ENCODE data around the gene ARL5A. TPM values are rescaled to one million over a fixed set of nuclear protein-coding genes. Genes with fewer than 3 reads are reported as not detected.

ARL5A gene
- total and polyA plus RNA-seq, 9 of the 15 experiments (the other 6 are each of a cell fraction or from before 2014, with no cell fraction given) = 16.3 to 117 (median 88.4) TPM

DNA sequence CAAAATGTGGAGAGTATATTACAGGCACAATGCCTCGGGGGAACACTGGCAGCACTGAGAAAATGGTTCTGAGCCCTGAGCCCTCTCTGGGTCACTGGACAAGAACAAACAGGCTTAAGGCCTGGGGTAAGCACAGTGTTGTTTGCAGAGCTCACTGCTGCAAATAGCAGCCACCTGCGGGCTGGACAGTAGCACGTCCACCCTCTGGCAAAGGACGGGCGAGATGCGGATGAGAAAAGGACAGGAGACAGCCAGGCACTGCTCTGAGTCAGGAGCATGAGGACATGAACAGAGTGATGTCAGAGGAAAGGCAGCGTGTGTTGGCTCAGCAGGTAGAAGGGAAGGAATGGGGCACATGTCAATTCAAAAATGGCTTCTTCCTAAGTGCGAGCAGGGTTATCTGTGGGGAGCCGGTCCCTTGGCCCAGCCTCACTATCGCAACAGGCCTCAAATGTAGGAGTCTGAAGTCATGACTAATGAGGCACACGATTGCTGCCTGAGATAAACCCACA lies 68.0 kb downstream of the ARL5A start (continued):
- TF ChIP-seq, protein P1, sequence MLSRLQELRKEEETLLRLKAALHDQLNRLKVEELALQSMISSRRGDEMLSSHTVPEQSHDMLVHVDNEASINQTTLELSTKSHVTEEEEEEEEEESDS (CRISPR knock-in tag; IDR thresholded peaks at IDR 0.05) = no peak
- TF ChIP-seq ZNF507 (tag; conservative IDR thresholded peaks at IDR 0.05) (no peak), ZNF41 (CRISPR knock-in tag; conservative IDR thresholded peaks at IDR 0.05) (peak; percentile 71; the same call in 1 of the 2 replicates), POLR3G (IDR thresholded peaks at IDR 0.05; ENCODE audit: extremely low read depth, insufficient read length, insufficient replicate concordance) (no peak), ZFP1 (CRISPR knock-in tag; IDR thresholded peaks at IDR 0.05) (no peak), EP300 (IDR thresholded peaks at IDR 0.05; ENCODE audit: low read length) (peak; percentile 75), RBM34 (IDR thresholded peaks at IDR 0.05; ENCODE audit: borderline replicate concordance, insufficient read depth, low read length) (no peak), SRF (CRISPR knock-in tag; IDR thresholded peaks at IDR 0.05) (no peak), ZFP30 (CRISPR knock-in tag; IDR thresholded peaks at IDR 0.05; ENCODE audit: borderline replicate concordance) (no peak), ZNF77 (CRISPR knock-in tag; IDR thresholded peaks at IDR 0.05) (no peak), RBFOX2 (IDR thresholded peaks at IDR 0.05; ENCODE audit: low read depth, low read length) (peak; percentile 45; the same call in 1 of the 2 replicates), SIN3B (IDR thresholded peaks at IDR 0.05; ENCODE audit: low read depth) (no peak), POLR2B (IDR thresholded peaks at IDR 0.05; ENCODE audit: low read depth, partially characterized antibody) (no peak), RHOXF2B (CRISPR knock-in tag; conservative IDR thresholded peaks at IDR 0.05) (no peak), ZNF253 (CRISPR knock-in tag; conservative IDR thresholded peaks at IDR 0.05) (no peak), KLF6 (CRISPR knock-in tag; IDR thresholded peaks at IDR 0.05; ENCODE audit: borderline replicate concordance) (peak; percentile 89; the same call in 1 of the 2 replicates), EP400 (IDR thresholded peaks at IDR 0.05) (peak; percentile 90), MYBL2 (IDR thresholded peaks at IDR 0.05; ENCODE audit: low read depth) (no peak), MYBL2 (CRISPR knock-in tag; IDR thresholded peaks at IDR 0.05; ENCODE audit: borderline replicate concordance) (no peak), ZFP36 (IDR thresholded peaks at IDR 0.05; ENCODE audit: low read depth, low read length, partially characterized antibody) (no peak), ZNF76 (CRISPR knock-in tag; IDR thresholded peaks at IDR 0.05; ENCODE audit: borderline replicate concordance) (no peak)
- TF ChIP-seq, protein P2, sequence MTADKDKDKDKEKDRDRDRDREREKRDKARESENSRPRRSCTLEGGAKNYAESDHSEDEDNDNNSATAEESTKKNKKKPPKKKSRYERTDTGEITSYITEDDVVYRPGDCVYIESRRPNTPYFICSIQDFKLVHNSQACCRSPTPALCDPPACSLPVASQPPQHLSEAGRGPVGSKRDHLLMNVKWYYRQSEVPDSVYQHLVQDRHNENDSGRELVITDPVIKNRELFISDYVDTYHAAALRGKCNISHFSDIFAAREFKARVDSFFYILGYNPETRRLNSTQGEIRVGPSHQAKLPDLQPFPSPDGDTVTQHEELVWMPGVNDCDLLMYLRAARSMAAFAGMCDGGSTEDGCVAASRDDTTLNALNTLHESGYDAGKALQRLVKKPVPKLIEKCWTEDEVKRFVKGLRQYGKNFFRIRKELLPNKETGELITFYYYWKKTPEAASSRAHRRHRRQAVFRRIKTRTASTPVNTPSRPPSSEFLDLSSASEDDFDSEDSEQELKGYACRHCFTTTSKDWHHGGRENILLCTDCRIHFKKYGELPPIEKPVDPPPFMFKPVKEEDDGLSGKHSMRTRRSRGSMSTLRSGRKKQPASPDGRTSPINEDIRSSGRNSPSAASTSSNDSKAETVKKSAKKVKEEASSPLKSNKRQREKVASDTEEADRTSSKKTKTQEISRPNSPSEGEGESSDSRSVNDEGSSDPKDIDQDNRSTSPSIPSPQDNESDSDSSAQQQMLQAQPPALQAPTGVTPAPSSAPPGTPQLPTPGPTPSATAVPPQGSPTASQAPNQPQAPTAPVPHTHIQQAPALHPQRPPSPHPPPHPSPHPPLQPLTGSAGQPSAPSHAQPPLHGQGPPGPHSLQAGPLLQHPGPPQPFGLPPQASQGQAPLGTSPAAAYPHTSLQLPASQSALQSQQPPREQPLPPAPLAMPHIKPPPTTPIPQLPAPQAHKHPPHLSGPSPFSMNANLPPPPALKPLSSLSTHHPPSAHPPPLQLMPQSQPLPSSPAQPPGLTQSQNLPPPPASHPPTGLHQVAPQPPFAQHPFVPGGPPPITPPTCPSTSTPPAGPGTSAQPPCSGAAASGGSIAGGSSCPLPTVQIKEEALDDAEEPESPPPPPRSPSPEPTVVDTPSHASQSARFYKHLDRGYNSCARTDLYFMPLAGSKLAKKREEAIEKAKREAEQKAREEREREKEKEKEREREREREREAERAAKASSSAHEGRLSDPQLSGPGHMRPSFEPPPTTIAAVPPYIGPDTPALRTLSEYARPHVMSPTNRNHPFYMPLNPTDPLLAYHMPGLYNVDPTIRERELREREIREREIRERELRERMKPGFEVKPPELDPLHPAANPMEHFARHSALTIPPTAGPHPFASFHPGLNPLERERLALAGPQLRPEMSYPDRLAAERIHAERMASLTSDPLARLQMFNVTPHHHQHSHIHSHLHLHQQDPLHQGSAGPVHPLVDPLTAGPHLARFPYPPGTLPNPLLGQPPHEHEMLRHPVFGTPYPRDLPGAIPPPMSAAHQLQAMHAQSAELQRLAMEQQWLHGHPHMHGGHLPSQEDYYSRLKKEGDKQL (CRISPR knock-in tag; IDR thresholded peaks at IDR 0.05; ENCODE audit: borderline replicate concordance) = no peak
- TF ChIP-seq, protein P3, sequence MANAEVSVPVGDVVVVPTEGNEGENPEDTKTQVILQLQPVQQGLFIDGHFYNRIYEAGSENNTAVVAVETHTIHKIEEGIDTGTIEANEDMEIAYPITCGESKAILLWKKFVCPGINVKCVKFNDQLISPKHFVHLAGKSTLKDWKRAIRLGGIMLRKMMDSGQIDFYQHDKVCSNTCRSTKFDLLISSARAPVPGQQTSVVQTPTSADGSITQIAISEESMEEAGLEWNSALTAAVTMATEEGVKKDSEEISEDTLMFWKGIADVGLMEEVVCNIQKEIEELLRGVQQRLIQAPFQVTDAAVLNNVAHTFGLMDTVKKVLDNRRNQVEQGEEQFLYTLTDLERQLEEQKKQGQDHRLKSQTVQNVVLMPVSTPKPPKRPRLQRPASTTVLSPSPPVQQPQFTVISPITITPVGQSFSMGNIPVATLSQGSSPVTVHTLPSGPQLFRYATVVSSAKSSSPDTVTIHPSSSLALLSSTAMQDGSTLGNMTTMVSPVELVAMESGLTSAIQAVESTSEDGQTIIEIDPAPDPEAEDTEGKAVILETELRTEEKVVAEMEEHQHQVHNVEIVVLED (CRISPR knock-in tag; IDR thresholded peaks at IDR 0.05) = no peak

All from K562 (cell line).